K562 (cell line): Measurements from ENCODE around the gene AAK1. TPM values are rescaled to one million over a fixed set of nuclear protein-coding genes. Genes with fewer than 3 reads are reported as not detected.

ENCODE experiments used
- ATAC-seq: fragments of 200-7000 bp; cut with Tn5 transposase; 3 replicates; pipeline ENCODE4 v1.9.1; 2020; ENCODE audit warnings: moderate library complexity
- BruUV-seq: library from RNA; stranded (reverse); fragments of 400-500 nt; replicated peaks from 2 replicates; lab custom pipeline; 2021; lab: Mats Ljungman, UMichigan
- CTCF ChIA-PET: fragments of 300-600 bp; formaldehyde crosslinking; extraction: SDS; loops from one replicate; lab custom pipeline; 2021; ENCODE audit warnings: low intra/inter-chr PET ratio; lab: Yijun Ruan, JAX
- POLR2A ChIA-PET: fragments of 300-600, 350-650 bp; sonication (Branson Sonifier 250); formaldehyde crosslinking; extraction: SDS; loops from one replicate; lab custom pipeline; 2021; ENCODE audit warnings: antibody characterized with exemption, inconsistent platforms; lab: Yijun Ruan, JAX
- DNase-seq, 4 experiments: peaks; one replicate each; pipeline versions ENCODE4 v3.0.0 to v3.0.0-alpha.2; 2011 to 2018; ENCODE audit warnings: low spot score in 3 of 4, mixed read lengths in 3 of 4; ENCODE audit errors: extremely low read depth in 1 of 4
- FAIRE-seq: peaks from 2 replicates; lab custom pipeline; 2011; peaks lifted over from hg19 to GRCh38; lab: Jason Lieb, UNC
- H2AFZ ChIP-seq: 2 replicates; pipeline ENCODE4 v1.6.0; 2011; ENCODE audit warnings: low read depth, low read length, control low read depth, inconsistent platforms
- H3K27ac ChIP-seq: fragments of 200-600 bp; 3 replicates; pipeline ENCODE4 v1.8.0; 2011; ENCODE audit warnings: low read depth, mild to moderate bottlenecking, control low read depth, inconsistent platforms, low read length, moderate library complexity, mixed read lengths; ENCODE audit errors: extremely low read depth
- H3K27me3 ChIP-seq, 2 experiments: fragments of 300-600 bp in 1 of 2; 2 replicates in 1 of 2; 3 replicates in 1 of 2; pipeline versions ENCODE4 v1.6.0 to v1.8.0; 2011; ENCODE audit warnings: inconsistent platforms in 2 of 2, low read length in 2 of 2, mild to moderate bottlenecking in 1 of 2, mixed read lengths in 1 of 2, moderate library complexity in 1 of 2; ENCODE audit not compliant: control insufficient read depth in 2 of 2, insufficient read depth in 2 of 2
- H3K36me3 ChIP-seq: fragments of 300-600 bp; 3 replicates; pipeline ENCODE4 v1.8.0; 2011; ENCODE audit warnings: mild to moderate bottlenecking, low read length, inconsistent platforms; ENCODE audit not compliant: control insufficient read depth, insufficient read depth
- H3K4me1 ChIP-seq, 2 experiments: fragments of 200-600 bp in 1 of 2; replicated peaks in 1 of 2; 2 replicates in 1 of 2; 3 replicates in 1 of 2; pipeline versions ENCODE4 v1.5.1 to v1.8.0; 2011; ENCODE audit warnings: inconsistent platforms in 2 of 2, low read length in 2 of 2, mild to moderate bottlenecking in 1 of 2, mixed read lengths in 1 of 2, moderate library complexity in 1 of 2; ENCODE audit not compliant: control insufficient read depth in 2 of 2, insufficient read depth in 2 of 2
- H3K4me2 ChIP-seq: 2 replicates; pipeline ENCODE4 v1.6.1; 2011; ENCODE audit warnings: low read length, control low read depth, inconsistent platforms, mixed read lengths; ENCODE audit not compliant: insufficient read depth
- H3K4me3 ChIP-seq: fragments of 200-600 bp; sonication (generic), shearing (Covaris generic); 2 replicates; pipeline ENCODE4 v1.5.1; 2016; ENCODE audit warnings: control low read depth, inconsistent platforms
- H3K79me2 ChIP-seq: fragments of 200-600 bp; 3 replicates; pipeline ENCODE4 v1.8.0; 2011; ENCODE audit warnings: low read length, inconsistent platforms; ENCODE audit not compliant: control insufficient read depth, insufficient read depth
- H3K9ac ChIP-seq, 2 experiments: 2 replicates each; pipeline versions ENCODE4 v1.6.0 to v1.6.1; 2011; ENCODE audit warnings: low read depth in 2 of 2, low read length in 2 of 2, control low read depth in 1 of 2, inconsistent platforms in 1 of 2, mild to moderate bottlenecking in 1 of 2, mixed read lengths in 1 of 2; ENCODE audit not compliant: insufficient read depth in 1 of 2
- H3K9me1 ChIP-seq: one replicate; pipeline ENCODE4 v1.6.0; 2011; ENCODE audit warnings: inconsistent platforms, mild to moderate bottlenecking, low read length, moderate library complexity; ENCODE audit not compliant: control insufficient read depth, insufficient read depth
- H3K9me3 ChIP-seq: replicated peaks from 2 replicates; pipeline ENCODE4 v1.5.1; 2011; ENCODE audit warnings: low read depth, low read length, inconsistent platforms; ENCODE audit not compliant: control insufficient read depth, insufficient read depth
- H4K20me1 ChIP-seq: replicated peaks from 2 replicates; pipeline ENCODE4 v1.6.1; 2011; ENCODE audit warnings: low read length, inconsistent platforms, mixed read lengths; ENCODE audit not compliant: control insufficient read depth, insufficient read depth
- AFF4 ChIP-seq: sonication (generic); formaldehyde crosslinking; IDR thresholded peaks from 2 replicates; pipeline ENCODE4 v1.8.0; 2023; ENCODE audit warnings: mild to moderate bottlenecking, missing genetic modification reagents
- EP300 ChIP-seq: IDR thresholded peaks from 2 replicates; pipeline ENCODE4 v1.6.1; 2012; ENCODE audit warnings: low read length, improper control_type of control experiment
- HBP1 ChIP-seq: fragments of 450-650 bp; formaldehyde crosslinking; IDR thresholded peaks from 2 replicates; pipeline ENCODE4 v1.4.0; 2022; ENCODE audit warnings: missing genetic modification characterization
- HMBOX1 ChIP-seq: sonication (generic); IDR thresholded peaks from 2 replicates; pipeline ENCODE4 v1.6.1; 2016
- LCOR ChIP-seq: sonication (generic); formaldehyde crosslinking; IDR thresholded peaks from 2 replicates; pipeline ENCODE4 v1.8.0; 2022; ENCODE audit warnings: mild to moderate bottlenecking, missing genetic modification reagents
- NR2C2 ChIP-seq, 2 experiments: fragments of 200-800 bp in 1 of 2; sonication (Bioruptor generic) in 1 of 2; sonication (generic) in 1 of 2; formaldehyde crosslinking in 1 of 2; IDR thresholded peaks; 2 replicates each; pipeline versions ENCODE4 v1.6.1 to v1.8.0; 2016 to 2022; ENCODE audit warnings: mild to moderate bottlenecking in 1 of 2, missing compliant biosample characterization in 1 of 2, missing genetic modification characterization in 1 of 2, missing genetic modification reagents in 1 of 2
- NR4A1 ChIP-seq, 2 experiments: fragments of 250-450 bp in 1 of 2; fragments of 450-650 bp in 1 of 2; sonication (Bioruptor Pico) in 1 of 2; IDR thresholded peaks; 2 replicates each; pipeline versions ENCODE4 v1.4.0 to v1.6.1; 2016 to 2020; ENCODE audit warnings: mild to moderate bottlenecking in 2 of 2, missing compliant biosample characterization in 1 of 2, missing genetic modification characterization in 1 of 2, moderate library complexity in 1 of 2
- RNF219 ChIP-seq: fragments of 250-450 bp; sonication (Bioruptor Pico); IDR thresholded peaks from 2 replicates; pipeline ENCODE4 v1.5.0; 2022; ENCODE audit warnings: mild to moderate bottlenecking
- ZBTB9 ChIP-seq: fragments of 450-650 bp; formaldehyde crosslinking; IDR thresholded peaks from 2 replicates; pipeline ENCODE4 v1.4.0; 2020; ENCODE audit warnings: mild to moderate bottlenecking, moderate library complexity
- WGBS: fragments of 100-300 bp; shearing (Covaris generic); methylation state at CpG from one replicate; pipeline ENCODE4 v1.1.6; 2016; ENCODE audit warnings: low coverage, mixed read lengths; ENCODE audit not compliant: insufficient coverage; ENCODE audit errors: missing lambda C conversion rate; 5-methylcytosine and 5-hydroxymethylcytosine counted together
- in situ Hi-C: fragments of 300-500 bp; cut with MboI; formaldehyde crosslinking; loops from 4 replicates; pipeline ENCODE4 v1.15.0; 2018; ENCODE audit warnings: inconsistent platforms, mixed read lengths
- intact Hi-C: fragments of 100-400 bp; cut with micrococcal nuclease; formaldehyde crosslinking; loops from 2 replicates; pipeline ENCODE4 v1.14.2; 2022
- polyA plus RNA-seq, 8 experiments: library from polyadenylated mRNA; depleted of rRNA in 4 of 8; stranded (reverse) in 5 of 8; unstranded in 3 of 8; fragments of >200 nt; fragmentation: Nextera tagmentation in 2 of 8; fragmentation: Illumina TruSeq in 1 of 8; extraction: Ambion mirVana in 2 of 8; extraction: Trizol in 1 of 8; gene quantifications; 2 replicates each; pipeline versions ENCODE4 v1.2.1 to v1.2.3, GENCODE V29; 2011 to 2014; ENCODE audit warnings: inconsistent platforms in 1 of 8, missing spikeins in 1 of 8
- total RNA-seq, 7 experiments: library from RNA; depleted of rRNA in 6 of 7; stranded (reverse); fragments of >200 nt in 6 of 7; fragmentation: Illumina TruSeq in 2 of 7; extraction: Trizol in 2 of 7; gene quantifications; 2 replicates each; pipeline versions ENCODE4 v1.2.1 to v1.2.3, GENCODE V29; 2011 to 2021; ENCODE audit warnings: low replicate concordance in 1 of 7

The AAK1 gene
- total and polyA plus RNA-seq, 9 of the 15 experiments (the other 6 are each of a cell fraction or from before 2014, with no cell fraction given): 0.89 to 17.1 (median 6.0) TPM

- CTCF ChIA-PET: no interaction called here
- H2AFZ ChIP-seq: peak overlapping the region; percentile 100
- no peaks in the 10 kb centered on the region for H3K9me1 ChIP-seq
- no peaks in the 10 kb centered on the region; the same call in none of the 2 replicates for H3K9me3 ChIP-seq
- H3K36me3 ChIP-seq: no peaks in the 10 kb centered on the region
- peak overlapping the region; percentile 75 for H3K4me3 ChIP-seq
- FAIRE-seq (no peak), DNase-seq (no peak), ATAC-seq (no peak)
- H4K20me1 ChIP-seq: no peaks in the 10 kb centered on the region
- in situ Hi-C loops (no loop called here), intact Hi-C loops (loop anchor here (2.0 kb wide), 3 partner anchors 51 to 127 kb away; partner anchors contain the start of gene GFPT1)
- peak overlapping the region; percentile 96 for H3K27ac ChIP-seq
- no peaks in the 10 kb centered on the region for H3K27me3 ChIP-seq
- H3K79me2 ChIP-seq: peaks cover 24% of the 10 kb centered on the region
- peak overlapping the region; percentile 79 to 97 for H3K9ac ChIP-seq
- POLR2A ChIA-PET: interaction anchor here (0.5 to 3.0 kb wide), 19 partner anchors 8 to 541 kb away, joined by 3 to 14 read pairs (median 4); partner anchors contain the start of genes GFPT1 and MXD1
- TSS peak; percentile 97 for BruUV-seq
- H3K4me2 ChIP-seq: peak overlapping the region; percentile 89
- 72% methylated on average over 7 of the region's 7 CpGs for WGBS
- H3K4me1 ChIP-seq: peaks cover 15 to 16% of the 10 kb centered on the region in 2 experiments; a peak in 4 of 5 replicates
- TF ChIP-seq RNF219 (CRISPR knock-in tag) (no peak), EP300 (no peak), LCOR (CRISPR knock-in tag) (no peak), HBP1 (CRISPR knock-in tag) (0 out of 2 replicates have a peak, but pooled peaks have one; percentile 5), NR4A1 (CRISPR knock-in tag; IDR thresholded peaks at IDR 0.05) (no peak), NR4A1 (tag; IDR thresholded peaks at IDR 0.05) (0 out of 2 replicates have a peak, but pooled peaks have one; percentile 25), AFF4 (CRISPR knock-in tag) (no peak), NR2C2 (CRISPR knock-in tag; IDR thresholded peaks at IDR 0.05) (no peak), NR2C2 (tag; IDR thresholded peaks at IDR 0.05) (0 out of 2 replicates have a peak, but pooled peaks have one; percentile 26), ZBTB9 (0 out of 2 replicates have a peak, but pooled peaks have one; percentile 30), HMBOX1 (peak; percentile 81)
These were observed 205.8 kb downstream of the AAK1 start for GRCh38 chr2:69437751-69438154.
